ENCODE data around the gene RASGRF1.
A peak's percentile ranks its signal among the peaks of the same experiment; 100 is the strongest.

The RASGRF1 gene

DNA sequence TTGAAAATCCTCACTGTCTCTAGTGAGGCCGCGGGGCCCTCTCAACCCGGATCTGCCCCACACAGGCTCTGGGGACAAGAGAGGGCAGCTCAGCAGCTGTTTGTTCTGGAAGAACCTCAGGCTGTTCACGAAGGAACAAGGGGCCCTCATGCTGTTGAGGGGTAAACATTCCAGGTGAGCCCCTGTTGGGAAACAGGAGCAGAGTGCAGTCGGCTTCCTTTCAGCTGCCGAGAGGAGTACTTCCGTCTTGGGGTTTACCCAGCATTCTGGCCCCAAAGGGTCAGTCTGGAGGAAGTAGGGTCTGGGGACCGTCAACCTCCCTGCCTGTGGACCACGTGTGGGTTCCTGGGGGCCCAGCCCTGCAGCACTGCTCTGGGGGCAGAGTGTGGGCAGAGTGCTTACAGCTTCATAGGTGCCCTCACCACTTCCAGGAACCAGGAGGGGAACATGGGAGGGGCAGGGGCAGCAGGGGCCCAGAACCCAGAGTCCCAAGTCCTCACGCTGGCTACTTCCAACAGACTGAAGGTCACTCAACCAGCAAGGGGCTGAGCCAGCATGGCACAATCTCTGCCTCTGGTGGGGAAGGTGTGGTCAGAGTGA is 96.5 kb downstream of the RASGRF1 start:
- Histone ChIP-seq H3K27me3 (ENCODE audit: low read depth, low read length) (no peaks in the 10 kb centered on the region), H3K9me3 (ENCODE audit: insufficient read depth, low read length) (no peaks in the 10 kb centered on the region), H3K4me3 (ENCODE audit: low read length) (no peak overlapping the region), H2AFZ (ENCODE audit: low read depth, low read length) (no peak overlapping the region), H3K27ac (ENCODE audit: low read length) (no peak overlapping the region), H3K36me3 (replicated peaks; ENCODE audit: low read depth, low read length) (peaks cover 28% of the 10 kb centered on the region), H3K9ac (ENCODE audit: low read length) (no peak overlapping the region), H3K4me2 (ENCODE audit: low read length) (no peak overlapping the region), H4K20me1 (ENCODE audit: insufficient read depth, low read length) (no peaks in the 10 kb centered on the region), H3K4me1 (ENCODE audit: low read length) (peaks cover 16% of the 10 kb centered on the region), H3K79me2 (ENCODE audit: low read length) (no peaks in the 10 kb centered on the region)
- TF ChIP-seq EZH2phosphoT487 (IDR thresholded peaks at IDR 0.05; ENCODE audit: low read depth) = no peak
- TF ChIP-seq, protein P1, sequence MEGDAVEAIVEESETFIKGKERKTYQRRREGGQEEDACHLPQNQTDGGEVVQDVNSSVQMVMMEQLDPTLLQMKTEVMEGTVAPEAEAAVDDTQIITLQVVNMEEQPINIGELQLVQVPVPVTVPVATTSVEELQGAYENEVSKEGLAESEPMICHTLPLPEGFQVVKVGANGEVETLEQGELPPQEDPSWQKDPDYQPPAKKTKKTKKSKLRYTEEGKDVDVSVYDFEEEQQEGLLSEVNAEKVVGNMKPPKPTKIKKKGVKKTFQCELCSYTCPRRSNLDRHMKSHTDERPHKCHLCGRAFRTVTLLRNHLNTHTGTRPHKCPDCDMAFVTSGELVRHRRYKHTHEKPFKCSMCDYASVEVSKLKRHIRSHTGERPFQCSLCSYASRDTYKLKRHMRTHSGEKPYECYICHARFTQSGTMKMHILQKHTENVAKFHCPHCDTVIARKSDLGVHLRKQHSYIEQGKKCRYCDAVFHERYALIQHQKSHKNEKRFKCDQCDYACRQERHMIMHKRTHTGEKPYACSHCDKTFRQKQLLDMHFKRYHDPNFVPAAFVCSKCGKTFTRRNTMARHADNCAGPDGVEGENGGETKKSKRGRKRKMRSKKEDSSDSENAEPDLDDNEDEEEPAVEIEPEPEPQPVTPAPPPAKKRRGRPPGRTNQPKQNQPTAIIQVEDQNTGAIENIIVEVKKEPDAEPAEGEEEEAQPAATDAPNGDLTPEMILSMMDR (IDR thresholded peaks at IDR 0.05; ENCODE audit: low read depth, low read length) = no peak

DNA sequence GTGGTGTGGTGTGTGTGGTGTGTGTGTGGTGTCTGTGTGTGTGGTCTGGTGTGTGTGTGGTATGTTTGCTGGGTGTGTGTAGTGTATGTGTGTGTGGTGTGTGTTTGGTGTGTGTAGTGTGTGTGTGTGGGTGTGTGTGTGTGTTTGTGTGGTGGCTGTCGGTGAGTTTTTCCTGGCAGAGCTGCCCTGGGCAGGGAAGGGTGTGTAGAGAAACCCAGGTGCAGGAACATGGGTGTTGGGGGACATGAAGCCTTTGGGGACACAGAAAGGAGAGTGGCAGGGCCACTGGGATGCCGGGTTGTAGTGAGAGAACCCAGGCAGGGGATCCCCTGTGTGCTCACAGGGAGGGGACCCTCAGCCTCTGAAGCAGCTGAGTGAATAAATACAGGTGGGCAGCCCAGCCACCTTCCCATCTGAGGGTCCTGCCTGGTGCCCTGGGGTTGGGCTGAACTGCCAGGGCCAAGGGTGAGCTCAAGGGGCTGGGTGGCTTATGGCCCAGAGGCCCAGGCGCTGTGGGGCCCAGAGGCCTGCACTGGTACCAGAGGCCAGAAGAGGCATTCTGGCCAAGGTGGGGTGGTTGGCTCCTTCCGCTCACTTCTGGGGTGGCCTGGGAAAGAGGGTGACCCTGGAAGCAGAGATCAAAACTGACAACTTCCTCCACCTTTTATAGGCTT is 97.2 kb downstream of the RASGRF1 start:
- Histone ChIP-seq H3K27ac (ENCODE audit: low read length) (no peak overlapping the region), H3K9me3 (ENCODE audit: insufficient read depth, low read length) (no peaks in the 10 kb centered on the region), H3K27me3 (ENCODE audit: low read depth, low read length) (no peaks in the 10 kb centered on the region), H4K20me1 (ENCODE audit: insufficient read depth, low read length) (no peaks in the 10 kb centered on the region), H3K4me3 (ENCODE audit: low read length) (no peak overlapping the region), H3K79me2 (ENCODE audit: low read length) (no peaks in the 10 kb centered on the region), H3K4me1 (ENCODE audit: low read length) (peaks cover 23% of the 10 kb centered on the region), H3K9ac (ENCODE audit: low read length) (no peak overlapping the region), H3K4me2 (ENCODE audit: low read length) (no peak overlapping the region), H2AFZ (ENCODE audit: low read depth, low read length) (no peak overlapping the region), H3K36me3 (replicated peaks; ENCODE audit: low read depth, low read length) (peaks cover 22% of the 10 kb centered on the region)
- TF ChIP-seq EZH2phosphoT487 (IDR thresholded peaks at IDR 0.05; ENCODE audit: low read depth) = no peak
- TF ChIP-seq, protein P1 (IDR thresholded peaks at IDR 0.05; ENCODE audit: low read depth, low read length) = no peak

DNA sequence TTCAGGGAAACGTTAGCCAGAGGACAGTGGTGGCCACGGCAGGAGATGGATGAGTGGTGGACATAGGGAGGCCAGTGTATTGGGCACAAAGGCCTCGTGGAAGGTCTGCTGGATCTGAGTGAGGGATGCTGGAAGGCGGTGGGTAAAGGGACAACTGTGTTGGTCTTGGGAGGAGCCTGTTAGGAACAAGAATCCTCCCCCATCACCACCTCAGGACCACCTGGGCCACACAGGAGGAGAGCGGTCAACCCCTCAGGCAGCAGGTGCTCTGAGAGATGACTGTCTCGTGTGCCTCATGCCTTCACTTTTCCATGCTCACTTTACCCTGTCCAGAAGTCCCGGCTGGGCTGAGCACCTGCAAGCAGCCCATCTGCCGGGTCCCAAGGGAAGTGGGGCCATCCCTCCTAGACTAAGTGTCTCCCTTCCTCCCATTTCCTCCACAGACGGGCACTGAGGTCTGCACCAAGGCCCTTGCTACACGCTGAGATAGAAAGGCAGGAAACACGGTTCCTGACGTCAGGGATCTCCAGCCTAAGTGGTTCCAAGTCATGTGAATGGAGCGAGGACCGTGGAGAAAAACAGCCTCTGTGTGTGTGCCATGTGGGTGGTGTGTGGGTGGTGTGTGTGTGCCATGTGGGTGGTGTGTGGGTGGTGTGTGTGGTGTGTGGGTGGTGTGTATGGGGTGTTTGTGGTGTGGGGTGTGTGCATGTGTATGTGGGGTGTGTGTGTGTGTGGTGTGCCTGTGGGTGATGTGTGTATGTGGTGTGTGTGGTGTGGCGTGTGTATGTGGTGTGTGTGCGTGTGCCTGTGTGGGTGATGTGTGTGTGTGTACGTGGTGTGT is 97.9 kb downstream of the RASGRF1 start:
- H4K20me1 ChIP-seq (ENCODE audit: insufficient read depth, low read length) = no peaks in the 10 kb centered on the region
- H3K4me1 ChIP-seq (ENCODE audit: low read length) = peaks cover 30% of the 10 kb centered on the region
- H2AFZ ChIP-seq (ENCODE audit: low read depth, low read length) = no peak overlapping the region
- H3K4me3 ChIP-seq (ENCODE audit: low read length) = no peak overlapping the region
- H3K9ac ChIP-seq (ENCODE audit: low read length) = no peak overlapping the region
- H3K27me3 ChIP-seq (ENCODE audit: low read depth, low read length) = no peaks in the 10 kb centered on the region
- no peaks in the 10 kb centered on the region for H3K9me3 ChIP-seq (ENCODE audit: insufficient read depth, low read length)
- peaks cover 22% of the 10 kb centered on the region for H3K36me3 ChIP-seq (replicated peaks; ENCODE audit: low read depth, low read length)
- peak overlapping the region; percentile 27 for H3K4me2 ChIP-seq (ENCODE audit: low read length)
- TF ChIP-seq, protein P1 (IDR thresholded peaks at IDR 0.05; ENCODE audit: low read depth, low read length) = no peak
- TF ChIP-seq EZH2phosphoT487 (IDR thresholded peaks at IDR 0.05; ENCODE audit: low read depth) = no peak
- no peak overlapping the region for H3K27ac ChIP-seq (ENCODE audit: low read length)
- no peaks in the 10 kb centered on the region for H3K79me2 ChIP-seq (ENCODE audit: low read length)

DNA sequence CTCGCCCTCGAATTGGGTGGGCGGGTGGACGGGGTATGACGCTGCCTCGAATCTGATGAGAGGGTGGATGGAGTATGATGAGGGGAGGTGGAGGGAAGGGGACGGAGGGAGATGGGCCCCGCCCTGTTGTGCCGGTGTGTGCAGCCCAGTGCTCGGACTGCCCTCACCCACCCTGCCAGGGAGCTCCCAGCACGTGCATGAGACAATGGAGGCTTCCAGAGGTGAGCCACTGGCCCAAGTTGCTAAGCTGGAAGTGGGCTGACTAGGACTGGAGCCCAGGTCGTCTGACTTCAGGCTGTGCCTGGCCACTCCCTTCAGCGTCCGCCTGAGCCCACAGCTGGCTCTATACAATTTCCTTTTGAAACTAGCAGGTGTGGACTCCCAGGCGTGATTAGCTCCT is 98.7 kb downstream of the RASGRF1 start:
- Histone ChIP-seq H3K27me3 (ENCODE audit: low read depth, low read length) (no peaks in the 10 kb centered on the region), H3K9ac (ENCODE audit: low read length) (no peak overlapping the region), H3K79me2 (ENCODE audit: low read length) (no peaks in the 10 kb centered on the region), H3K36me3 (replicated peaks; ENCODE audit: low read depth, low read length) (peaks cover 24% of the 10 kb centered on the region), H3K27ac (ENCODE audit: low read length) (no peak overlapping the region), H3K4me1 (ENCODE audit: low read length) (peaks cover 37% of the 10 kb centered on the region), H3K4me2 (ENCODE audit: low read length) (no peak overlapping the region), H4K20me1 (ENCODE audit: insufficient read depth, low read length) (no peaks in the 10 kb centered on the region), H3K9me3 (ENCODE audit: insufficient read depth, low read length) (no peaks in the 10 kb centered on the region), H3K4me3 (ENCODE audit: low read length) (no peak overlapping the region), H2AFZ (ENCODE audit: low read depth, low read length) (no peak overlapping the region)
- TF ChIP-seq EZH2phosphoT487 (IDR thresholded peaks at IDR 0.05; ENCODE audit: low read depth) = no peak
- TF ChIP-seq, protein P1 (IDR thresholded peaks at IDR 0.05; ENCODE audit: low read depth, low read length) = no peak

All from OCI-LY3 (cell line).